Globus pallidus (tissue), 1 donor: Measurements from ENCODE around the gene PTPRN2.
A peak's percentile ranks its signal among the peaks of the same experiment; 100 is the strongest.
"Not testable (repeated sequence)": the region's sequence is repeated elsewhere in the genome, so short reads cannot be mapped to it uniquely, and the experiment has no call there.

Experiments used
- DNase-seq: peaks from one replicate; pipeline ENCODE4 v3.0.0-alpha.2; 2015; ENCODE audit warnings: low spot score

The PTPRN2 gene

DNA sequence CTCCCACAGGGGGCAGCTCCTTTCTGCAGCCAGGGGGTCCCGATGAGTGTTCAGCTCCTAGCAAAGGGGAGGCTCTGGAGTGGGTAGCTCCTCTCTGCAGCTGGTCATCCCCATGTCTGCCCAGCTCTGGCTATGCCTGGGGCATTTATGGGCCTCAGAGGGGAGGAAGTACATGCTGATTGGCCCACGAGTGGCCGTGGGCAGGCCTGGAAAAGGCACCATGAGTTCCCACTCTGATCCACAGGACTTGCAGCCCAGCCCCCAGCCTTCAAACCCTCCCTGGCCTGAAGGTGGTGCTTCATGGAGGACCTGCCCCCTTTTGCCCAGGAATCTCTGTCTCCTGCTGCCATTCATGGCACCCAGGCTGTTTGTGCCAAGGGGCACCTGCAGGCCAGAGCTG lies 982.0 kb downstream of the PTPRN2 start:
- no peak for DNase-seq

DNA sequence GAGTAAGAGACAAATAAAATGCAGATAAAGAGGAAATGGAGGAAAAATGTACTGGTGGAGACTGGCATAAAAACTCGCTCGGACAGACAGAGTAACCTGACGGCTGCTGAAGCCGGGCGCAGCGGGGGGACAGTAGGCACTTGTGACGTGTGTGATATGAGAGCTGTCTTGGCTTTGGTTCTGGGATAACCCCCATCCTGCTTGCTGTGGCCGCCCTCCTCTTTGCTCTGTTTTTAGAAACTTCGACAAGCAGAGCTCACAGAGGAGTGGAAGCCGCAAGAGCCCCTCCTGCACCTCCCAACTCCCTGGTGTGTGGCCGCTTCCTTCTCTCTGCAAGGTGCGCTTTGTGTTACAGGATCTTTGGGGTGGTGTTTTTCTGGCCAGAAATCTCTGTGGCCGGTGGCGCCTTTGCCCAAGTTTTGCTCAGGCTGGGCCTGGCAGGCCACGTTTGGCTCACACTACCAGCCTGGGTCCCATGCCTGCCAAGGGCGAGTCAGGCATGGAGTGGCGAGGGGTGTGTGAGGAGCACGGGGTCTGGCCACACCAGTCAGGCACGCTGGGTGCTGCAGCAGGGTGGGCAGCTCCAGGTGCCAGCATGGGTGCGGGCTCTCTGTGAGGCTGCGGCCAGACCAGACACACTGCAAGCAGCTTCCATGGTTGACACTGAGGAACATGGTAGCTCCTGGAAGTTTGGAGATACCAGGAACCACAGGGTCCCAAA lies 982.8 kb downstream of the PTPRN2 start:
- DNase-seq = no peak

DNA sequence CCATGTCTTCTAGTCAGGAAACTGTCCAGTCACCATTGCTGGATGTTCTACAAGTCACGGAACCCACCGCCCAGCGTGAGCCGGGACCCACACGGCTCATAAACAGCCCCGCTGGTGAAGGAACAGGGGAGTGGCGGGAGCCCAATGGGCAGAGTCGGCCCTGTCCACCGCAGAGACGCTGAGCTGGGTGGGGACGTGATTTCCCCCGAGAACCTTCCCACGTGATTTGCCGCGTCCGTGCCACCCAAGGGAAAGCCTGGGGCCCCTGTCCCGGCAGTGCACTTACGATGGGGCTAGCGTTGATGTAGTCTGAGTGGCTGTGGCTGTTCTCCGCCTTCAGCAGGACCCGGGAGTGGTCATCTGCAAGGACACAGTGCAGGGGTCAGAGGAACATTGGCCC lies 983.9 kb downstream of the PTPRN2 start:
- no peak for DNase-seq

DNA sequence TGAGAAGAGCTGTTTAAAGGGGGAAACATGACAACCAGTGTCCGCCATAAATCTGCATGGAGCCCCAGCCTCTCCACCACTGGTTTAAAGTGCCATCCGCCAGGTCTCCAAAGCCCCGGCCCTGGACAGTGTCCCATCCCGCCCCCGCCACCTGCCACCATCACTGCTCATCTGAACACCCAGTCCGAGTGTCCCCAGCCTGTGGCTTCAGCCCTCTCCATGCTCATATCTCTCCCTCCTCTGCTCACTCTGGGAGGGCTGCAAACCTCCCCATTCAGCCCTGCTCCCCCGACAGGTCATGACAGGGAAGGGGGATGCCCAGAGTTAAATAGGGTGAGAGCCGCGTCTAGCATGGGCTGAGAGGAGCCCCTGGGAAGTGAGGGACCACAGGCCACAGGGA lies 984.6 kb downstream of the PTPRN2 start:
- DNase-seq = no peak

DNA sequence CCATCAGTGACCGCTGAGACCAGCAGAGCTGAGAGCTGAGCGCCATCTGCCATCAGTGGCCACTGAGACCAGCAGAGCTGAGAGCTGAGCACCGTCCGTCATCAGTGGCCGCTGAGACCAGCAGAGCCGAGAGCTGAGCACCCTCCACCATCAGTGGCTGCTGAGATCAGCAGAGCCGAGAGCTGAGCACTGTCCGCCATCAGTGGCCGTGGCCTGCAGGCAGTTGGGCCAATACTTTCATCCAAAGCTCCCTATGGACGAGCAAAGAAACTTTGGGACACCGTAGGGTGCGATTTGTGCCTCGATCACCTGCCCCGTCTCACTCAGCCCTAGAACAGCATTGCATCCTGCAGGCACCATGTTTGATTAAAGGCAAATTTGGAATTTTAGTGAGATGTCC lies 985.0 kb downstream of the PTPRN2 start:
- DNase-seq = no peak

DNA sequence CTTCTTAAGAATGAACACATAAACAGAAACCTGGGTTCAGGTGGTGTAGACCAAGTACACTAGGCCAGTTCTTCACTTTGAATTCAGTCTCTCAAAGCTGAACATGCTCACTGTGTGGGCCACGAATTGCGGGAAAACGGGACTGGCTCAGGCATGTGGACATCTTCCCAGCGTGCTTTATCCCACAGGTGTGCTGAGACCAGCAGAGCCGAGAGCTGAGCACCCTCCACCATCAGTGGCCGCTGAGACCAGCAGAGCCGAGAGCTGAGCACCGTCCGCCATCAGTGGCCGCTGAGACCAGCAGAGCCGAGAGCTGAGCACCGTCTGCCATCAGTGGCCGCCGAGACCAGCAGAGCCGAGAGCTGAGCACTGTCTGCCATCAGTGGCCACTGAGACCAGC lies 985.5 kb downstream of the PTPRN2 start:
- no peak for DNase-seq

DNA sequence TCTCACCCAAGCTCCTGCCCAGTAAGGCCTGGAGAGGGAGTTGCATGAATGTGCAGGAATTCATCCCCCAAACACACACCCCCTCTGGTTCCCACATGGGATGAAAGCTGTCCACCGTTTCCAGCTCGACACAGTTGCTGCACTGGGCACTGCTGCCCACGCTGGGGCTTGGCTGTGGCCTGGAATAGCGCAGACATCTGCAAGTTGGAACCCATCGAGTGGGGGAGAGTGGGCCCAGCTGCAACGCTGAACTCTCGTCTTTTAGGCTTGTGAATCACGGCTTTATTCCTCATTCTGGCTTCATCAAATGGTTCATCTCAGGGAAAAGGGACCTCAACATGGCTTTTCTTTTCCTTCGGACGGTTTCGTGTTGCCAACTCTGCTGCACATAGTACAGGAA lies 986.1 kb downstream of the PTPRN2 start:
- DNase-seq = peak; percentile 86

DNA sequence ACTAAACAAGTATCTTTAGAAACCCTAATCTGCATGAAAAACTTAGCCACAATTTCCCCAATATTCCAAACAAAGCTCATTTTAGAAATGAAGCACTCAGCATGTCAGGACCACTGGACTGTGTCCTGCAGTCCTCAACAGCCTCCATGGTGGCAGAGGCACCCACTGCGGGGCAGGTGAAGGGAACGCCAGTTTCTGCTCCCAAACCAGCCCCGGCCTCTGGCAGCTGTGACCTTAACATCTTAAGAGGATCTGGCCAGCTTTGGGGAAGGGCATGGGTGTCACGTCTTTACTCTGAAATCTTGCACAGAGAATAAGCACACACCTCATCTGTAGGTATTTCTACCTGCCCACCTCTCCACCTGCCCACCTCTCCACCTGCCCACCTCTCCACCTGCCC lies 988.1 kb downstream of the PTPRN2 start:
- no peak for DNase-seq

DNA sequence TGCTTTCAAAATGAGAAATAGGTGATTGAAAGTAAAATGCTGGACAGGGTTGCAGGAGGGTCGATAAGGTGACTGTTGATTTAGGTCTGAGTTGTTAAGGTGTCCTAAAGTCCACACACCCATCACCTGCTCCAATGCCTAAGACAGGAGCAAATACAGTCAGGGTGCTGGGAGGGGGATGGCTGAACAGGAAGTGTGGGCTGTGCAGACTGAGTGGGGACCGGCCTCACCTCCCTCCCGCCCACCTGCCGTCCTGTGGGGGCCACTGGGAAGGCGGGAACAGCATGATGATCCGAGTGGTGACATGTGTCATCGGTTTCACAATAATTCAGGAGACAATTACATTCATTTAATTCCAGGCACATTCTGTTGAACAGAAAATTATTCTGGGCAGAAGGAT lies 990.1 kb downstream of the PTPRN2 start:
- no peak for DNase-seq

DNA sequence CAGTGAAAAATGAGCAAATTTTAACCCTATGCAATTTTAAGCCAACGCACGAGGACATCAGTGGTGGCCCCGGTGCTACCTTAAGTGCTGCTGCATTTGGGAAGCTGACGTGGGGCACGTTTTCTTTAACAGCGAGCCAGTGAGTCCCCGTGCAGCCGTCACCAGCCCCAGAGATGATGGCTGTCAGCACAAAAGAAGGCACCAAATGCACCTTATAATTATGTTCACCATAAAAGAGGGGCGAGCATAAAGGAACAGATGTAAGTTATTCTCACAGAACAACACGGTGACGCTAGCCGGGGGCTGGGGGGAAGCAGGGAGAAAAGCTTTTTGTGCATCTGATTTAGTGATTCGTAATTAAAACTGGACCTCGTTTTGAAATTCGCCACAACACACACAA lies 990.7 kb downstream of the PTPRN2 start:
- DNase-seq = no peak

DNA sequence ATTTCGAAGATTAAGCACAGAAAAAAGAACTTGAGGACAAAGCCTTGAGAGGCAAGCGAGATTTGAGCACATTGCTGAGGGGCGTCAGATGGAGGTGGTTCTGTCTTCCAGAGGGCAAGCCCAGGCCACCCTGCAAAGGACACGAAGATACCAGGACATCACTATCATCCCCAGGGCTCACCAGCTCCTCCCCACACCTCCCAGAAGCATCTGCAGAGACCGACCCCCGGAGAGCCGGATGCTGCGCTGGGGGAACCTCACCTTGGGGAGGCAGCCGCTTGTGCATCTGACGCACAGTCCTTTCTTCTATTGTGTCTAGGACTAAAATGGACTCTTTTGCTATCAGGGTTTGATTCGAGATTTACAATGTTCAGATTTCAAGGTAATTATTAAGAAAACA lies 991.2 kb downstream of the PTPRN2 start:
- no peak for DNase-seq

DNA sequence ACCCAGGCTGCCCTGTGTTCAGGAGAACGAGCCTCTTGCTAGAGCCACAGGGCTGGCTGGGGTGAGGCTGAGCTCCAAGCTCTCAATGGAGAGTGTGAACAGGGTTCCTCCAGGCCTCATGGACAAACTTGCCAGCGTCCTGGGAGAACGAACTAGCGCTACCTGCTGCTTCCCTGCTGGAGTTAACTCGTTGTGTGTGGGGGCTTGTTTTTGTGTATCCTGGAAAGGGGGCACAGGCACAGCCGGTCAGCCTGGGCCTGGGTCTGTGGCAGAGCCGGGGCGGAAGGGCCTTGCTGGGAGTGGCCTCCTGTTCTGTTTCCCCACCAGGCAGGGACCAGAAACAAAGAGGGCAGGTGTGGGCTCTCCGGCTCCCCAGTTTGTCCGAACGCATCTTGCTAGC lies 991.6 kb downstream of the PTPRN2 start:
- DNase-seq = no peak

DNA sequence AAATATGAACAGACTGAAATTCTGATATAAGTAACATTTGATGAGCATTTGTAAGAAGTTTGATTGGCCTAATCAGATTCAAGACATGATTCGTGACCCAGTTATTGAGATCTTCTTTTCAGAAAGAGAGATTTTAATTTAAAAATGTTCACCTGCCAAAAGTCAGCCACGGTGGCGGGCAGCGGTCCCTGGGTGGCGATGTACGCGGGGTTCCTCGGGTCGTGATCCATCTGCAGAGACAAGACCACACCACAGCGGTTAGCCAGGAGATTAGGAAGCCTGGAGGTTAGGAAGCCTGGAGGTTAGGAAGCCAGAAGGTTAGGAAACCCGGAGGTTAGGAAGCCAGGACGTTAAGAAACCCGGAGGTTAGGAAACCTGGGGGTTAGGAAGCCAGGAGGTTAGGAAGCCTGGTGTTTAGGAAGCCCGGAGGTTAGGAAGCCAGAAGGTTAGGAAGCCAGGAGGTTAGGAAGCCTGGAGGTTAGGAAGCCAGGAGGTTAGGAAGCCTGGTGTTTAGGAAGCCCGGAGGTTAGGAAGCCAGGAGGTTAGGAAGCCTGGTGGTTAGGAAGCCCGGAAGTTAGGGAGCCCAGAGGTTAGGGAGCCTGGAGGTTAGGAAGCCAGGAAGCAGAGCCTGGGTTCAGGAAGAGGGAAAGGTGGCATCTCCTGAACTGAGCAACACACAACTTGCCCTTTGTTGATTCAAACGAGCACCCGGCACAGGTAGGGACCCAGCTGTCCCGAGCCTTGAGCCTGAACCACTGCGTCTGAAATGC lies 992.4 kb downstream of the PTPRN2 start:
- no peak for DNase-seq

DNA sequence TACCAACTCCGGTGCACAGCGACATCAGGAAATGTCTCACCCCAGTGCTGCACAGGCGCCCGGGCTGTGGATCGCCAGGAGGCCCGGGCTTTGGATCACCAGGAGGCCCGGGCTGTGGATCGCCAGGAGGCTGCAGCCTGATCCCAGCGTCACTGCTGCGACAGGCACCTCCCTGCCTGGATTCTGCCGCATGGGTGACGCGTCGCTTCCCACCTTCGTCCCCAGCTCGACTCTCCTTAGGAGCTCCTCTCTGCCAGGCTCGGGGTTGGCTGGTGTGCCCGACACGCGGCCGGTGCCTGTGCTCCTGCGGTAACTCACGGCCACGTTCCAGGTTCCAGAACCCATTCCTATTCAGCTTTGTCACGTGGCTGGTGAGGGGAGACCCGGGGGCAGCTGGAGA lies 993.3 kb downstream of the PTPRN2 start:
- DNase-seq = no peak

DNA sequence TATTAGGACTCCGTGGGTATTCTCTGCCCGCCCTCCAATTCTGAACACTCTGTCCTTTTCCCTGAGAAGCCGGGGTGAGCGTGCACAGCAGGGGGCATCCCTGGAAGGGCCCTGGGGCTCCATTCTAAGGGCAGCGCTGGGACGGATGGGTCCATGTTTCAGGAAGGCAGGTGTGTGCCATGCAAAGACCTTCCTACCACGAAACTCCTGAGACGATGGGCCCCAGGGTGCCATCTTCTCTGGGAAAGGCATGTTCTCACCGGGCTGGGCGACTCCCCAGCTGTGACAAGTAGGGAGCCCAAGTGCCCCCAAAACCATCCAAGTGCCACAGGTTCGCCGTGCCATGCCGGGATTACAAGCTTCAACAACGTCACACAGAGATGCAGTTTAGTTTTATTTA lies 994.1 kb downstream of the PTPRN2 start:
- no peak for DNase-seq

DNA sequence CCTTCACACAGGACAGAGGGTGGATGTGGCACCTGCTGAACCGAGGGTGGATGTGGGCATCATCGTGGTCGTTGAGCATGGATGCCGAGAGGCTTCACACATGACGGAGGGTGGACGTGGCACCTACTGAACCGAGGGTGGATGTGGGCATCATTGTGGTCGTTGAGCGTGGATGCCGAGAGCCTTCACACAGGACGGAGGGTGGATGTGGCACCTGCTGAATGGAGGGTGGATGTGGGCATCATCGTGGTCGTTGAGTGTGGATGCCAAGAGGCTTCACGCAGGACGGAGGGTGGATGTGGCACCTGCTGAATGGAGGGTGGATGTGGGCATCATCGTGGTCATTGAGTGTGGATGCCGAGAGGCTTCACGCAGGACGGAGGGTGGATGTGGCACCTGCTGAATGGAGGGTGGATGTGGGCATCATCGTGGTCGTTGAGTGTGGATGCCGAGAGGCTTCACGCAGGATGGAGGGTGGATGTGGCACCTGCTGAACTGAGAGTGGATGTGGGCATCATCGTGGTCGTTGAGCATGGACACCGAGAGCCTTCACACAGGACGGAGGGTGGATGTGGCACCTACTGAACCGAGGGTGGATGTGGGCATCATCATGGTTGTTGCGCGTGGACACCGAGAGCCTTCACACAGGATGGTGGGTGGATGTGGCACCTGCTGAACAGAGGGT lies 994.8 kb downstream of the PTPRN2 start:
- DNase-seq = not testable (repeated sequence)

DNA sequence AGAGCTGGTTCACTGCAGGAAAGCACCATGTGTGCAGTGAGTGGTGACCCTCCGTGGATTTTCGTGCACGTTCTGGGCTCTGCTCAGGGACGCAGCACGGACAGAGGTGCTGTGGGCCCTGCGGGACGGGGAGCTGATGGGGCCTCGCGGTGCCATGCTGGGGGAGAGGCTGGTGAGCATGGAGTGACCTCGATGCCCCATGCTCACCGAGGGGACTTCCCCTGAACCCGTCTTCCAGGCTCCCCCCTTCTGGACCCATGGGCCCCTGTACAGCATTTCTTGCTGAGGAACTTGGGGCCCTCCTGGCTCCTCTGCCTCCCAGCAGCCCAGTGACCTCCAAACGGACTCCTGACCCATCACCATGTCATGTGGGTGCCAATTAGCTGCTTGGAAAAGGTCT lies 997.1 kb downstream of the PTPRN2 start:
- no peak for DNase-seq

DNA sequence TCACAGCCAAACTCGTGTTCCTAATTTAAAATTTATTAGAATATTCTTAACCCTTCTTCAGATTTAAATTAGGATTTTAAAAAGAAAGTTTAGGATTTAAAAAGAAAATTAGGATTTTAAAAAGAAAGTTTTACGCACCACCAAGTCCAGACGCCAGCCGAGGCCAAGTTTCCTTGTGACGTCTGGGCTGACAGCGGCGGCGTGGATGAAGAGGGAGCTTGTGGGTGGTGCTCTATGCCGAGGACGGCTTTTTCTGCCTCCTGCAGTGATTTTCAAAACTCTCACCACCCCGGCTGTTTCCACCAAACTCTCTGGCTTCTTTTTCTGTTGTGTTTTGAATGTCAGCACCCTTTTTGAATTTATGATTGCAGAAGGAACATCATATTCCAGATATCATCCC lies 997.9 kb downstream of the PTPRN2 start:
- no peak for DNase-seq

DNA sequence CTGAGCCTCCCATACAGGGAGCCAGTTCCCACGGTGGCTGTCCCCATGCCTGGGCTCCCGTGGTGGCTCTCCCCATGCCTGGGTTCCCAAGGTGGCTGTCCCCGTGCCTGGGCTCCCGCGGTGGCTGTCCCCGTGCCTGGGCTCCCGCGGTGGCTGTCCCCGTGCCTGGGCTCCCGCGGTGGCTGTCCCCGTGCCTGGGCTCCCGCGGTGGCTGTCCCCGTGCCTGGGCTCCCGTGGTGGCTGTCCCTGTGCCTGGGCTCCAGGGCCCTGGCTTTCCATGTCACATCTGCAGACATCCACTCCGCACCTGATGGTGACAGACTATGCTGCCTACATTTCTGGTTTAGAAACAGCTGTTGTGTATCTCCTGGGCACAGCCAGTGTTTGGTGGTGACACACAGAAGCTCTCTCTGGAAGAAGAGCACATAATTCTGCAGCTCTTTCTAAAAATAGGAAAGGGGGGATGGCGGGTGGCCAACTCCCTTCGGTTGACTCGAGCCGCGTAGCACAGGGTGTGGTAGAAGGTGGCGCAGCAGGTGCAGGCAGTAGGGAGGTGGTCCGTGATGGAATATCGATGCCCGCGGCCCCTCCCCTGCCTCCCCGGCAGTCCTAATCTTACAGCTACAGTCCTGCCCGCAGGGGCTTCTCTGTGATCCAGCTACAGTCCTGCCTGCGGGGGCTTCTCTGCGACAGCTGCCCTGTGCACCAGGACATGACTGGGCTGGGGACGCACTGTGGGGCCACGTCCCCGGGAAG lies 999.6 kb downstream of the PTPRN2 start:
- DNase-seq = no peak

DNA sequence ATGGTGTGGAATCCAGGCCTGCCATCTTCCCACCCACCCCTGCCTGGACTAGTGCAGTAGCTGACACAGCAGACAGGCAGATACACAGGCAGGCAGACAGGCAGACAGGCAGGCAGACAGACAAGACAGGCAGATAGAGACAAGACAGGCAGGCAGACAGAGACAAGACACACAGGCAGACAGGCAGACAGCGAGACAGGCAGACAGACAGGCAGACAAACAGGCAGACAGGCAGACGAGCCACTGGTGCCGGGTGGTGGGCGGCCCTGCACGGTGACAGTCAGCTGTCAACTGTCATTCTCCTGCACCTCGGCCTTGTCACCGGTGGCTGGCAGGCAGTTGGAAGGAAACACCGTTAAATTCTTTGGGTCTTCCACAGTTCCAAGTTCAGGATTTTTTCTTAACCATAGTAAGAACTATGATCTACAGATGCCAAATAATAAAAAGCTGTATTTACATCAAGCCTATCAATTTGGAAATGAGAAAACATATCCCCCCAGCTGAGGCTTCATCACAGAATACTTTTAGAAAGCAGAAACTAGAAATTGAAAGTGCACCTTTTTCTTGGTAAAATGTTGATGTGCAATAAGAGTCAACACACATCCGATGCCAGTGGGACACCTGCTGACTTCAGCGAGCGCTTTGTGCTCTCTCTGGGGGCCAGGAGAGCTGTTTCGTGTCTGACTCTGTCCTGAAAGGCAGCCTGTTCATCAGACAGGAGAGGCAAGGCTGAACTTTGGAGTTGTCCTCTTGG lies 1000.4 kb downstream of the PTPRN2 start:
- DNase-seq = no peak

DNA sequence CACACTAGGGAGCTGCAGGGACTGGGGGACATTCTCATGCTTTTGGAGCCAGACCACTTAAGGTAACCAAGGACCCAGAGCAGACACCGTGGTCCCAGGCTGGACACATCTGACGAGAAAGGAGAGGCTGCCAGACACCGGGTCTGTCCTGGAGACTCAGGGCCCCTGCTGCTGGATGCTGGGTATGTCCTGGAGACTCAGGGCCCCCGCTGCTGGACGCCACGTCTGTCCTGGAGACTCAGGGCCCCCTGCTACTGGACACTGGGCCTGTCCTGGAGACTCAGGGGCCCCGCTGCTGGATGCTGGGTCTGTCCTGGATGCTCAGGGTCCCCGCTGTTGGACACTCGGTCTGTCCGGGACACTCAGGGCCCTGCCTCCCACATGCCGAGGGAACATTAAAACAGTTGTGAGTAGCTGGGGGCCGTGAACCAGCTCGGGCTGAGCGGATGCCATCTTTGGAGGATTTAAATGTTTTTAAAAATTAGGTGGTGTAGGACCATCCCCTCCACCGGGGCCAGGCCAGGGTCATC lies 1001.1 kb downstream of the PTPRN2 start:
- no peak for DNase-seq
